Placental pericyte (primary cell): Measurements from ENCODE around the gene ZBTB42. TPM values are rescaled to one million over a fixed set of nuclear protein-coding genes. Genes with fewer than 3 reads are reported as not detected.

Experiments
- total RNA-seq: library from RNA; depleted of rRNA; stranded (reverse); fragments of >200 nt; gene quantifications from 2 replicates; pipeline ENCODE4 v1.2.3, GENCODE V29; 2012

The ZBTB42 gene
- 2.9 and 3.3 TPM in 2 replicates for total RNA-seq

GRCh38 chr14:104800771-104801519, at the start of gene ZBTB42:
TSS of gene ZBTB42 (plus strand) at chr14:104801101. CDS start at chr14:104801198, 97 bp downstream.

DNA sequence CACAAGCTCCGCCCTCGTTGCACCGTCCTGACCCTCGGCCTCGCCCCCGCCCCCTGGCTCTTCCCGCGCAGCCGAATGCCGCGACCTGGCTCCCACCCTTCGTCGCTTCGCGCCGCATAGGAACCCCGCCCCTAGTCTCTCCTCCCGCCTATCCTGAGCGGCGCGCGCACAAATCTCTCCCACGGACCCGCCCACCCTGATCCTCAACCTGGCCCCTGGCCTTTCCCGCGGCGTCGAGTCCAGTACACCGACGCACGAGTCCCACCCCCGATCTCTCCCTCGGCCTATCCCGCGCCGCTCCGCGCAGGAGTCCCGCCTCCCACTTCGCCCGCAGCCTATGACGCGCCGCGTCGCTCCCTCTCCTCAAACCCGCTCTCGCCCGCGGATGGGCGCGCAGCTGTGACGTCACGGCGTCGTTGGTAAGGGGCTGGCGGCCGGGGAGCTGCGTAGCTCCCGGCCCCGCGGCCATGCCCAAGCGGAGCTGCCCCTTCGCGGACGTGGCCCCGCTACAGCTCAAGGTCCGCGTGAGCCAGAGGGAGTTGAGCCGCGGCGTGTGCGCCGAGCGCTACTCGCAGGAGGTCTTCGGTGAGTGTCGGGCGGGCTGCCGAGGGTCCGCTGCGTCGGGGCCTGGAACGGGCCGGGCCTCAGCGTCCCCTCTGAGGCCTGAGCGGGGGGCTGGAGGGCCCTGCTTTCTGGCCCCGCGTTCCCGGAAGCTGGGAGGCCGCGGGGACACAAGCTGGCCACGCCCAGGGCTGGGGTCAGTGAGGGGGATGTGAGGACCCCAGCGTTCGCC, 48.0 kb upstream of the ZBTB42 start, which contains the start of gene SIVA1:
Gene SIVA1 (plus strand): TSS at position 413 of the 793 bp plus-strand sequence. CDS start 55 bp downstream, at position 468.

DNA sequence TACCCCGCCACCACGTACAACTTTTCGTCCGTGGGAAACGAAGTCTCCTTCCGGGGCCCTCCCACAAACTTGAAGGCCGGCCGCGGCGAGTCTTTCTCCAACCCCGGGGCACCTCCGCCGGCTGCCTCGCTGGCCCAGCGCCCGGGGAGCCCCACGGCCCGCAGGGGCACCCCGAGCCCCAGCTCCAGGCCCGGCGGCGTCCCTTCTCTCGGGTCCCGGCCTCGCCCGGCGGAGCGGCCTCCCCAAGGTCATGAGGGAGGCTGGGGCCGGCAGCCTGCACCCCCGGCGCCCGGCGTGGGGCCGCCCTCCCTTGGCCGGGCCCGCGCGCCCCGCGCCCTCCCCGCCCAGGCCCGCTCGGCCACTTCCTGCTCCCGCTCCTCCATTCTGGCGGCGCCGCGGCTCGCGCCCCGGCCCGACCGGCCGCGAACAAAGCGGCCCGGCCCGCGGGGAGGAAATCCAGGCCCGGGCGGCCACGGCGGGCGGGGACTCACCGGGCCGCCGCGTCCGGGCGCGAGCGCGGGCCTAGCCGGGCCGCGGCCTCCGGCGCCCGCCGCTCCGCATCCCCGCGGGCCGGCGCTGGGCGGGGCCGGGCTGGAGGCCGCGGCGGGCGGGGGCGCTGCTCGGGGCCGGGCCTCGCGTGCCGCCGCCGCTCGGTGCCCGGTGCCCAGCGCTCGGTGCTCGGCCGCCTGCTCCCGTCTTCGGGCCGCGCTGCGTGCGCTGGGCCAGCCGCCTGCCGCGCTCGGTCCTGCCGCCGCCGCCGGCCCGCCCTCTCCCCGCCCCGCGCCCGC, 5.7 kb upstream of the ZBTB42 start, which contains the start of gene AKT1:
Gene AKT1 (minus strand): TSS at position 756 of the 788 bp plus-strand sequence. CDS start 3,105 bp downstream, outside the sequence.

Other genes with a start within 250 kb of the ZBTB42 start
- not detected in 2 replicates for gene C14orf180, start 221.3 kb upstream of the ZBTB42 start, total RNA-seq
- gene TMEM179, start 196.3 kb upstream of the ZBTB42 start, total RNA-seq, result not detected in 2 replicates
- gene INF2, start 111.5 kb upstream of the ZBTB42 start, total RNA-seq, result 40.3 and 79.2 TPM in 2 replicates
- gene ADSS1, start 76.9 kb upstream of the ZBTB42 start, total RNA-seq, result 0.43 and 2.2 TPM in 2 replicates
- gene SIVA1, start 48.0 kb upstream of the ZBTB42 start, total RNA-seq, result 59.5 and 89.2 TPM in 2 replicates
- gene AKT1, start 5.4 kb upstream of the ZBTB42 start, total RNA-seq, result 244 and 287 TPM in 2 replicates
- gene CEP170B, start 64.2 kb downstream of the ZBTB42 start, total RNA-seq, result 30.2 and 42.5 TPM in 2 replicates
- gene PLD4, start 123.8 kb downstream of the ZBTB42 start, total RNA-seq, result under 0.01 TPM in 1 of 2 replicates, not detected in the other
- 9.2 and 69.4 TPM in 2 replicates for gene AHNAK2, start 177.3 kb downstream of the ZBTB42 start, total RNA-seq
- 10.6 and 12.0 TPM in 2 replicates for gene CLBA1, start 184.7 kb downstream of the ZBTB42 start, total RNA-seq
- gene CDCA4, start 220.0 kb downstream of the ZBTB42 start, total RNA-seq, result 12.0 and 76.7 TPM in 2 replicates